Measurements from ENCODE around the gene PKP1.

PKP1 gene

DNA sequence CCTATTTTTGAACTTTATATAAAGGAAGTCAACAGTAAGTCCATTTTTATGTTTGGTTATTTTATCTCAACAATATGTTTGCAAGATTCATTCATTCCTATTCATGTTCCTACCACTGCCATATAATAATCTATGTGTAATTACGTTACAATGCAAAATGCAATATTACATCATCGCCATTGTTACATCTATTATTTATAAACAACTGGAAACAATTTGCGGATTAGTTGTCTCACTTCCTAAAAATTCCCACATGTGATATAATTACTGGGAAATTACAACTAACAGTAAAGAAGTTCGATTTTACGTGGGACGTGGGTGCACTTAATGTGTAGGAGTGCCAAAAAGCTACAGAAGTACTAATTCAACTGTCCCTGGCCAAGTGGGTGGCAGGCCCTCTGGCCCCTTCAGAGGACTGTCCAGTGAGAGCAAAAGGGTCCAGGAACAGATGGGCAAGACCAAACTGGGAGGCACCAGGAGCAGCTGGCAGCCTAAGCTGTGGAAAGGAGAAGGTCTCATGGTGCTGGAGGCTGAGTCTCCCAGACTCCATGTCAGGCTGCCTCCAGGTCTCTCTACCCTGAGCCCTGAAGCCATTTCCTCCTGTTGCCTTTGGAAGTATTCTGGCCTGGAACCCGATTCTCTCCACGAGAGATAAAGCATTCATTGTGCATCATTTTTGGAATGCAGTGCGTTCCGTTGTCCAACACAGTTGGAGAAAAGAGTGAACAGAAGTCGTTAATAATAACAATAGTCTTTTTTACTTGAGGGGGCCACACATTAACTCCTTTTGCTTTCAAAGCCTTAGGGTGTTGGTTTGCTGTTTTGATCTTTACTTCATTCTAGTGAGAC, 51.2 kb downstream of the PKP1 start:
- Histone ChIP-seq H3K4me2 (ENCODE audit: low read length) (no peak overlapping the region), H3F3A (ENCODE audit: control insufficient read depth, insufficient read depth) (no peaks in the 10 kb centered on the region), H3K9me2 (replicated peaks; ENCODE audit: control insufficient read depth, low read length) (no peaks in the 10 kb centered on the region), H3K4me3 (ENCODE audit: low read length) (no peak overlapping the region), H3K36me3 (ENCODE audit: control insufficient read depth, low read length) (no peaks in the 10 kb centered on the region), H3K9me3 (ENCODE audit: control insufficient read depth, insufficient read depth, low read length) (no peaks in the 10 kb centered on the region), H3K4me1 (ENCODE audit: control insufficient read depth, low read length) (no peaks in the 10 kb centered on the region), H3K27ac (ENCODE audit: low read depth, low read length) (no peak overlapping the region), H3K79me2 (ENCODE audit: control insufficient read depth, low read length) (no peaks in the 10 kb centered on the region), H4K20me1 (ENCODE audit: control insufficient read depth, insufficient read depth, low read depth, low read length) (no peaks in the 10 kb centered on the region), H3K27me3 (ENCODE audit: control insufficient read depth, low read length) (no peaks in the 10 kb centered on the region)
- TF ChIP-seq EZH2phosphoT487 (IDR thresholded peaks at IDR 0.05; ENCODE audit: borderline replicate concordance, low read length), result no peak
- TF ChIP-seq, protein P1, sequence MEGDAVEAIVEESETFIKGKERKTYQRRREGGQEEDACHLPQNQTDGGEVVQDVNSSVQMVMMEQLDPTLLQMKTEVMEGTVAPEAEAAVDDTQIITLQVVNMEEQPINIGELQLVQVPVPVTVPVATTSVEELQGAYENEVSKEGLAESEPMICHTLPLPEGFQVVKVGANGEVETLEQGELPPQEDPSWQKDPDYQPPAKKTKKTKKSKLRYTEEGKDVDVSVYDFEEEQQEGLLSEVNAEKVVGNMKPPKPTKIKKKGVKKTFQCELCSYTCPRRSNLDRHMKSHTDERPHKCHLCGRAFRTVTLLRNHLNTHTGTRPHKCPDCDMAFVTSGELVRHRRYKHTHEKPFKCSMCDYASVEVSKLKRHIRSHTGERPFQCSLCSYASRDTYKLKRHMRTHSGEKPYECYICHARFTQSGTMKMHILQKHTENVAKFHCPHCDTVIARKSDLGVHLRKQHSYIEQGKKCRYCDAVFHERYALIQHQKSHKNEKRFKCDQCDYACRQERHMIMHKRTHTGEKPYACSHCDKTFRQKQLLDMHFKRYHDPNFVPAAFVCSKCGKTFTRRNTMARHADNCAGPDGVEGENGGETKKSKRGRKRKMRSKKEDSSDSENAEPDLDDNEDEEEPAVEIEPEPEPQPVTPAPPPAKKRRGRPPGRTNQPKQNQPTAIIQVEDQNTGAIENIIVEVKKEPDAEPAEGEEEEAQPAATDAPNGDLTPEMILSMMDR (IDR thresholded peaks at IDR 0.05; ENCODE audit: low read depth, low read length, poor library complexity, severe bottlenecking), result no peak

DNA sequence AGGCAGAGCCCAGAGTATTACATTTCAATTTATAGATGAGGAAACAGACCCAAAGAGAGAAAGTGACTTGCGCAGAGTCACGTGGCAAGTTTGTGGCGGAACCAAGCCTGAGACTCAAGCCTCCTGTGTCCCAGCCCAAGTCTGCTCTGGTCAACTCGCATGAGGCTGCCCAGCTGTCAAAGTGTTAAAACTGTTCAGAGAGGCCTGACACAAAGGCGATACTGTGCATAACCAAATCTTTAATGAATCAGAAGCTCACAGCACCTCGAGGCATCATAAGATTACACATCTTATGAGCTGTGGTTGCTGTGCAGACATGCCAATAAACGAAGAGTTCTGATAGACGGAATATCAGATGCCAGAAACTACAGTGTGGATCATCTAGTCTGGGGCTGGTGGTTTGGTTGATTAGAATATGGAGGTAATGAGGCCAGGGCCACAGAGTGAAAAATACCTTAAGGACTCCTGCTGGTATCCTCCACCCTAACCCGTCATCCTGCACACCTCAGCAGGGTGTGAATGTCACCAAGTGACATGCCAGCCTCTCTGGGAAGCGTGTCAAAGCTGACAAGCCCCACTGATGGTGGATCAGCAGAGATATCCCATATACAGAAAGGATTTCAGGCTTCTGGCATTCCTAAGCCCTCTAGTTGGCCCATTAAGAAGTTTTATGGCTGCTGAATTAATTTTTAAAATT, 52.0 kb downstream of the PKP1 start:
- Histone ChIP-seq H3F3A (ENCODE audit: control insufficient read depth, insufficient read depth) (no peaks in the 10 kb centered on the region), H3K27ac (ENCODE audit: low read depth, low read length) (no peak overlapping the region), H3K4me3 (ENCODE audit: low read length) (no peak overlapping the region), H3K9me3 (ENCODE audit: control insufficient read depth, insufficient read depth, low read length) (no peaks in the 10 kb centered on the region), H3K4me1 (ENCODE audit: control insufficient read depth, low read length) (no peaks in the 10 kb centered on the region), H3K36me3 (ENCODE audit: control insufficient read depth, low read length) (no peaks in the 10 kb centered on the region), H3K79me2 (ENCODE audit: control insufficient read depth, low read length) (no peaks in the 10 kb centered on the region), H3K4me2 (ENCODE audit: low read length) (no peak overlapping the region), H4K20me1 (ENCODE audit: control insufficient read depth, insufficient read depth, low read depth, low read length) (no peaks in the 10 kb centered on the region), H3K9me2 (replicated peaks; ENCODE audit: control insufficient read depth, low read length) (no peaks in the 10 kb centered on the region), H3K27me3 (ENCODE audit: control insufficient read depth, low read length) (no peaks in the 10 kb centered on the region)
- TF ChIP-seq, protein P1 (IDR thresholded peaks at IDR 0.05; ENCODE audit: low read depth, low read length, poor library complexity, severe bottlenecking), result no peak
- TF ChIP-seq EZH2phosphoT487 (IDR thresholded peaks at IDR 0.05; ENCODE audit: borderline replicate concordance, low read length), result no peak

DNA sequence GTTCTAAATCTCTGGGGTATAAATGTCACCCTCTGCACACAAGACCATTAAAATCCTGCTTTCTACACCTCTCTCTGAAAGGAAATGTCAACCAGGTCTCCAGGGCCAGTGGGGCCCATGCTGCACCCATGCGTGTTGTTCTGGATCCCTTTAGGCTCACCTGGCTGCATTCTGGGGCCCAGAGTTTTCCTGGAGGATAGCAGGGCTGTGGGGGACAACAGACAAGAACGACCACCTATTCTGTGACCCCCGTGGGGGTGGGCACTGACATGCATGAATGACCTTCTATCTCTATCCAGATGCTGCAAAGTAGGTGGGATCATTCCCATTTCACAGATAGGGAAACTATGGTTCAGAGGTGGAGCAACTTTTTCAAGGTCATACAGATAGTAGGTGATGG, 52.6 kb downstream of the PKP1 start:
- no peak overlapping the region for H3K4me2 ChIP-seq (ENCODE audit: low read length)
- no peaks in the 10 kb centered on the region for H3K9me3 ChIP-seq (ENCODE audit: control insufficient read depth, insufficient read depth, low read length)
- H3K9me2 ChIP-seq (replicated peaks; ENCODE audit: control insufficient read depth, low read length), result no peaks in the 10 kb centered on the region
- no peaks in the 10 kb centered on the region for H3K27me3 ChIP-seq (ENCODE audit: control insufficient read depth, low read length)
- H3K27ac ChIP-seq (ENCODE audit: low read depth, low read length), result no peak overlapping the region
- H3K36me3 ChIP-seq (ENCODE audit: control insufficient read depth, low read length), result no peaks in the 10 kb centered on the region
- no peaks in the 10 kb centered on the region for H3F3A ChIP-seq (ENCODE audit: control insufficient read depth, insufficient read depth)
- H3K79me2 ChIP-seq (ENCODE audit: control insufficient read depth, low read length), result no peaks in the 10 kb centered on the region
- no peaks in the 10 kb centered on the region for H4K20me1 ChIP-seq (ENCODE audit: control insufficient read depth, insufficient read depth, low read depth, low read length)
- no peaks in the 10 kb centered on the region for H3K4me1 ChIP-seq (ENCODE audit: control insufficient read depth, low read length)
- no peak for TF ChIP-seq EZH2phosphoT487 (IDR thresholded peaks at IDR 0.05; ENCODE audit: borderline replicate concordance, low read length)
- TF ChIP-seq, protein P1 (IDR thresholded peaks at IDR 0.05; ENCODE audit: low read depth, low read length, poor library complexity, severe bottlenecking), result no peak
- H3K4me3 ChIP-seq (ENCODE audit: low read length), result no peak overlapping the region

Data from DOHH2 (cell line).